HG02763 (cell line): Measurements from ENCODE around the gene AKAP8.
"Not testable (repeated sequence)": the region's sequence is repeated elsewhere in the genome, so short reads cannot be mapped to it uniquely, and the experiment has no call there.

ENCODE experiments used
- ATAC-seq: cut with Tn5 transposase; IDR thresholded peaks from one replicate; pipeline ENCODE4 v1.9.1; 2021; ENCODE audit warnings: mild to moderate bottlenecking, moderate library complexity; ENCODE audit not compliant: unreplicated experiment

AKAP8 gene

GRCh38 chr19:15379083-15379998, at the start of gene AKAP8:
Gene AKAP8 (minus strand): TSS chr19:15379787. CDS start chr19:15379731, 56 bp downstream.
- peak; percentile 89 for ATAC-seq

- ATAC-seq = no peak
These were observed 48.4 kb upstream of the AKAP8 start for GRCh38 chr19:15427991-15428471.

GRCh38 chr19:15427350-15427700, 47.7 kb upstream of the AKAP8 start:
- no peak for ATAC-seq

GRCh38 chr19:15426485-15427349, 47.1 kb upstream of the AKAP8 start:
- ATAC-seq = no peak

DNA sequence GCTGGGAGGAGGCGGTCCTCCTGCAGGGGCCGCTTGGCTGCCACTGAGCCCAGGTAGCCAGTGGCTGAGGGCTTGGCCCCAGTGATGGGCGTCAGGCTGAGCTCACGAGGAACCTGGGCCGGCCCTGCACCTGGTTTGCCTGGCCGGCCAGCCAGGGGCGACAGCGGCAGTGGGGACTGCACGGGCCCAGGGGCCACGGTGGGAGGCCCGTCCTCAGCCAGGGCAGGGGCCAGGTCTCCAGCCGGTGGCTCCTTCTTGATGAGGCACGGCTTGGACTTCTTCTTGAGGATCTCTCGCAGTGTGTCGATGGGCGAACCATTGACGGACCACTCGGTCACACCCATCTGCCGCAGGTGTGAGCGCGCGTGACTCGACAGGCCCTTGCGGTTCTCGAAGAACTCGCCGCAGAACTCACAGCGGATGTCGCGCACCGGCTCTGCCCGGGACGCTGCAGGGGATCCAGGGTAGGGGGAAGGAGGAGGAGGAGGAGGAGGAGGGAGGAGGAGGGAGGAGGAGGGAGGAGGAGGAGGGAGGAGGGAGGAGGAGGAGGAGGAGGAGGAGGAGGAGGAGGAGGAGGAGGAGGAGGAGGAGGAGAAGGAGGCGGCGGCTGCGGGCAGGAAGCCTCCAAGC, 45.8 kb upstream of the AKAP8 start:
- no peak for ATAC-seq

DNA sequence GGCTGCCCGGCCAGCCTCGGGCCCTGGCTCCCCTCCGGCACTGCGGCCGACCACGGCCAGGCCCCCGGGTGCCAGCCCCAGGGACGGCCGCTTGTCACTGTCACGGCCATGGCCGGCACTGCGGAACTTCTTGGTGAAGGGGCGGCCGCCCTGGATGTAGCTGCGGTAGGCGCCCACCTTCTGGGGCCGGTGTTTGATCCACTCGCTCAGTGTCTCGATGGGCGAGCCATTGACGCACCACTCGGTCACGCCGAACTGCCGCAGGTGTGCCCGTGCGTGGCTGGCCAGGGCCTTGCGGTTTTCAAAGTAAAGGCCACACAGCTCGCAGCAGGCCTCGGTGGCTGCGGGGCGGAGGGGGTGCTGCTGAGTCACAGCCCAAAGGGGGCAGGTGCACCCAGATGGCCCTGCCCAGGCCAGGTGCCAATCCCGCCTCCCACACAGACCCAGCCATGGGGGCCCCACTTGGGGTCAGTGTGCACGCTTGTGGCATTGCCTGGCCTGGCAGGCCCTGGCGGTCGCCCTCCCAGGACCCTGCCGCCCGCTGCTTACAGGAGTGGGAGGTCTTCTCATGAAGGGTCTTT, 45.2 kb upstream of the AKAP8 start:
- ATAC-seq = no peak

- ATAC-seq = no peak
These were observed 44.5 kb upstream of the AKAP8 start for GRCh38 chr19:15424121-15424520.

DNA sequence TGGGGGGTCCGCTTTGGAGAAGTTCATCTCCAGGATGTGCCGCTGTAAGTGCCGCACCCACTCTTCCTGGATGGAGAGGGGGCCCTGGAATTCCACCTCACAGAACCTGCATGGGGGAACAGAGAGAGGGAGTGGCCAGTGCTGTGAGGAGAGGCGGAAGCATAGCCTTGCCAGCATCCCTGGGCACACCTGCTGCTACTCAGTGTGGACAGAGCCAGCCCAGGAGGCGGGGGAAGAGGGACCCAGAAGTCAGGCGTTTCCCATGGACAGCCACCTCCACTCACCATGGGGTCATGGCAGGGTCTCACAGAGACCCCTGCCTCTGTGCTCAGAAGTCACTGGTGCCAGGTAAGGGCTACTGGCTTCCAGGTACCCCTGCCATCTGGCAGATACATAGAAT, 43.5 kb upstream of the AKAP8 start:
- no peak for ATAC-seq

GRCh38 chr19:15422296-15423075, 42.9 kb upstream of the AKAP8 start:
- no peak for ATAC-seq

DNA sequence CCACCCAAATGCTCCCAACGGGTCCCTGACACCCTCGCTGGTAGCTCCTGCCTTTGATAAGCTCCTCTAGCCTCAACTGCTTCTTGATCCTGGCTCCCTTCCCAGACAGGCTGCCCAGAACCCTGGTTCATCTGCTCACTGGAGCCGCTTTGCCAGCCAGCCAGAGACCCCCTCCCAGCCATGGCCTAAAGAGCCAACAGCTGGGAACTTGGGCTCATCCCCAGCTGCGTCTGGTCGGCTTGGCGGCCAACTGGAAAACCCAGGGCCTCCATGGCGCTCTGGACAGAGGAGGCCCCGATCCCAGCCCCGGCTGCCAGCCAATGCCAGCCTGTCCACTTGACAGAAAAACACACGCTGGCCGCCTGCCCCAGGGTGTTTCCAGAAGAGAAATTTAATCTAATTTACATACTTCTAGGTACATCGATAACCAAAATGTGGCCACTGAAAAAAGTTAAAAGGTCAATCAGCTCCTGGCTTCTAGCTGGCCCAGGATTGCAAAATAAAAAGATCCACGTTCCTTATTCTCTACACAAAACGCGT, 42.2 kb upstream of the AKAP8 start:
- no peak for ATAC-seq

- no peak for ATAC-seq
These were observed 41.6 kb upstream of the AKAP8 start for GRCh38 chr19:15421136-15421695.

GRCh38 chr19:15419413-15420025, 39.9 kb upstream of the AKAP8 start:
- ATAC-seq = no peak

DNA sequence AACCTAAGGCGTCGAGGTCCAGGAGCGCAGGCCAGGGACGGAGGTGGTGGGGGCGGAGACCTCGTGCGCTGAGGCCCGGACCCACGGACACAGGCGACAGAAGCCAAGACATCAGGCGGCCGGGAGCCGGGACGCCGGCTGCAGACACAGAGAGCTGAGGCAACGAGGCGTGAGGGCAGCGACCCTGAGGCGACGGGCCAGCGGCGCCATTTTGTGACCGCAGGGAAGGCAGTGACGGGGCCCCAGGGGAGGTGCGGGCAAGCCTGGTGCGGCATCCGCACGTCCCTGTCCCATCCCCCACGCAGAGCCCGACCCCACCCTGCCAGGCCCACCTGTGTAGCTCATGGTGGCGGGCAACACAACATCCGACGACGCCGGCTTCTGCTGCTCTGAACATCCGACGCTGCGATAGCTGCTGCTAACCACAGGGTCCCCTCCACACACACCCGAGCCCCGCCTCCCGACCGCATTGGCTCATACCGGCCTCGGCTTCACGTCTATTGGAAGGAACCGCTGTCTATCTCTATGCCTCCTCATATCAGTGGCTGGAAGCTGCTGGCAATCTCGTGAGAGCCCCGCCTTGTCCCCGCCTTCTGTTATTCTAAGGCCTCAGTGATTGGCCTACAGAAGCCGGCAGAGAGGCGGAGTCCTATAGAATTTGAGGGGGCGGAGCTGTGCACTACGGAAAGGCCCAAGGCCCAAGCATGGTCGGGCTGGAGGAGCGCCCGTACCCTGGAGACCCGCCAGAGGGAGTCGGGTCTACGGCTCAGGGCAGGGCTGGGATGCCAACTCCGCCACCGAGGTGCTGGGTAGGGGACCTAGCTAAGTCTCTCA, 39.2 kb upstream of the AKAP8 start, which contains the start of gene AKAP8L:
Gene AKAP8L, minus strand, starts transcription at position 410 of the 834 bp plus-strand sequence. Its CDS starts 65 bp downstream, at position 345.
- peak; percentile 92 for ATAC-seq

DNA sequence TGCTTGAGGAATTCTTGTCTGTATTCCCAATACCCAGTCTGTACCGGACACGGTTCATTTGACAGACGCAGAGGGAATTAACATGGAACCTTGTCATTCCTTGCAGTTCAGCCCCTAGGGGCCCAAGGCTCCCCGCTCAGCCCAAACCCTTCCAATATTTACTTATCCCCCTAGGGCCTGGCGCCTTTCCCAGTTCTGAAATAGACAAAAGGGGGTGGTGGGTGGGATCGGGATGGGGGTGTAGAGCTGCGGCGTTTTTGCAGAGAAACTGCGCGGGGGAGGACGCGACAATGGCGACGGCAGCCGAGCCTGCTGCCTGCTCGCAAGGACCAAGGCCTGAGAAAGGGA, 38.6 kb upstream of the AKAP8 start:
- no peak for ATAC-seq

GRCh38 chr19:15417699-15418098, 38.1 kb upstream of the AKAP8 start:
- no peak for ATAC-seq

DNA sequence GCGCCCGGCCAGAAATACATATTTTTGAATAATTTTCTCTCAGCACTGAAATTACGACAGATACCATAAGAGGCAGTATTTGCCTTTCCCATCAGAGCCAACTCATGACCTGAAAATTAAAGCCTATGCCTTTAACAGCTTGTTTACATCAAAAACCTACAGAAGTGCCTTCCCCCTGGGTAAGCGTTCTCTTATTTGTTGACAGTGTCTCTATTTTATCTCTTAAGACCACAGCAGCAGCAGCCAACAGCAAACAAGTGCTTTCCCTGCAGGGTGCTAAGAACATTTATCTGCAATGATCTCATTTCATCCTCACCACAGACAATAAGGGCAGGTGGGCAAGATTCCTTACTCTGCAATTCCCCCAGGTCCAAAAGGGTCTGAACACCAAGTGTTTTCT, 33.2 kb upstream of the AKAP8 start:
- ATAC-seq = no peak

DNA sequence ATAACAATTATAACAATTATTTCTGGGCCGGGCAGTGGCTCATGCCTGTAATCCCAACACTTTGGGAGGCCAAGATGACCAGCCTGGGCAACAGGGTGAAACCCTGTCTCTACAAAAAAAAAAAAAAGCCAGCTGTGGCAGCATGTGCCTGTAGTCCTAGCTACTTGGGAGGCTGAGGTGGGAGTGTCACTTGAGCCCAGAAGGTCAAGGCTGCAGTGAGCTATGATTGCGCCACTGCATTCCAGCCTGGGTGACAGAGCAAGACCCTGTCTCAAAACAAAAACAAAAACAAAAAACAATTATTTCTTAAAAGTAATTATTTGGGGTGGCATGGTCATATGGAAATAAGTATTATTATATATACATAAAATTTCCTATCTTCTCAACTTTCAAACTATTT, 31.8 kb upstream of the AKAP8 start:
- not testable (repeated sequence) for ATAC-seq

DNA sequence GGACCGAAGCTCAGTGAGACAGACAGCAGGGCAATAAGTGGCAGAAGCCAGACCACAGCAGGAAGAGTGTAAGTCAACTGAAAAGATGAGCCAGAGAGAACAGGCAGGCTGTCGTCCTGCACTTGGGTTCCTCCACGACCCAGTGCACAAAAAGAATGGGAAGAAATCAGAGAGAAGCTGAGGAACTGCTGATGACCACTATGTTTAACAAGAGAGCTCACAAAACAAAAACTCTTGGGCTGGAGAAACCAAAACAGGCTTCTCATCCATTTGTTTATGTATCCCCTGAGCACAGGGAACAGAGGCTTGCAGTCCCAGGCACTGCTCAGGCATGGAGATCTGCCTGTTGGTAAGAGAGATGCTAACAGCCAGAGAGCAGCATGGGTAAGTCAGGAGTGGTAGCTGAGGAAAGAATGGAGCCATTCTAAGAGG, 25.2 kb upstream of the AKAP8 start:
- no peak for ATAC-seq
